Measurements from ENCODE around the gene JAM3.

The JAM3 gene

DNA sequence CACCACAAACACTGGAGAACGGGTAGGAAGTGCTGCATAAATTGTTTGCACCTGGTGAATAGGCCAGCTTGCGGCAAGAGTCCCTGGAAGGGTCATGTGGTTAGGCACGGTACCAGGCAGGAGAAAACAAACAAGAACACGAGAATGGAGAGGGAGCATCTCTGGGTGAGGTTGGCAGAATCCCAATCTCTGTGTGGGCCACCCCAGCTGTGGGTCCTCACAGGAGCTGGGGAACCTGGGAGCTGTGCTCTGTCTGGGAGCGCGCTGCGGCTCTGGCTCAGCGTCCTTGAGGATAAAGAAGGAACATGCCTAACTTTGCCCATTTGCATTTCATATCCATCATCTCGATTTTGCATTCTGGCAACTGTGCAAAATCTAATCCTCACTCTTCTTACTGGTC, 46.1 kb upstream of the JAM3 start:
- Histone ChIP-seq H3K14ac (ENCODE audit: low read length in 2 of 2) (no peak overlapping the region), H2BK12ac (ENCODE audit: low read length in 2 of 2) (no peak overlapping the region), H3K4me3 (ENCODE audit: insufficient read depth in 1 of 2, low read depth in 1 of 2, low read length in 2 of 2) (no peak overlapping the region), H3K27ac (ENCODE audit: low read length, poor library complexity, severe bottlenecking) (no peak overlapping the region), H3K4me1 (ENCODE audit: control insufficient read depth, insufficient read depth, low read depth, low read length) (peaks cover 2% of the 10 kb centered on the region), H3K36me3 (ENCODE audit: control insufficient read depth in 1 of 2, insufficient read depth in 2 of 2, low read depth in 1 of 2, low read length in 2 of 2) (no peaks in the 10 kb centered on the region), H3K18ac (ENCODE audit: low read depth in 1 of 2, low read length in 2 of 2) (no peak overlapping the region), H3K27me3 (ENCODE audit: control insufficient read depth in 1 of 2, insufficient read depth in 1 of 2, low read length in 2 of 2) (peaks cover 16 to 72% of the 10 kb centered on the region in 2 experiments), H4K8ac (ENCODE audit: low read length) (no peak overlapping the region), H3K4ac (ENCODE audit: low read depth in 1 of 2, low read length in 2 of 2) (no peak overlapping the region), H3K79me1 (replicated peaks; ENCODE audit: low read length, poor library complexity, severe bottlenecking) (no peaks in the 10 kb centered on the region), H2BK15ac (ENCODE audit: low read depth, poor library complexity, severe bottlenecking) (no peak overlapping the region), H2BK120ac (ENCODE audit: low read depth, low read length) (no peak overlapping the region), H4K91ac (ENCODE audit: low read length) (no peak overlapping the region), H2AFZ (ENCODE audit: low read depth, low read length) (no peak overlapping the region), H2AK5ac (ENCODE audit: low read length, severe bottlenecking) (no peak overlapping the region), H3K23ac (ENCODE audit: low read length in 2 of 2) (no peak overlapping the region), H3K9ac (ENCODE audit: low read length) (no peak overlapping the region), H3K9me3 (ENCODE audit: control insufficient read depth, low read length) (no peaks in the 10 kb centered on the region), H3K4me2 (ENCODE audit: low read length, poor library complexity, severe bottlenecking) (no peak overlapping the region), H2BK5ac (ENCODE audit: low read depth, low read length, poor library complexity, severe bottlenecking) (no peak overlapping the region)
- 82% methylated on average over 9 of the region's 9 CpGs for WGBS
- no peak for DNase-seq

DNA sequence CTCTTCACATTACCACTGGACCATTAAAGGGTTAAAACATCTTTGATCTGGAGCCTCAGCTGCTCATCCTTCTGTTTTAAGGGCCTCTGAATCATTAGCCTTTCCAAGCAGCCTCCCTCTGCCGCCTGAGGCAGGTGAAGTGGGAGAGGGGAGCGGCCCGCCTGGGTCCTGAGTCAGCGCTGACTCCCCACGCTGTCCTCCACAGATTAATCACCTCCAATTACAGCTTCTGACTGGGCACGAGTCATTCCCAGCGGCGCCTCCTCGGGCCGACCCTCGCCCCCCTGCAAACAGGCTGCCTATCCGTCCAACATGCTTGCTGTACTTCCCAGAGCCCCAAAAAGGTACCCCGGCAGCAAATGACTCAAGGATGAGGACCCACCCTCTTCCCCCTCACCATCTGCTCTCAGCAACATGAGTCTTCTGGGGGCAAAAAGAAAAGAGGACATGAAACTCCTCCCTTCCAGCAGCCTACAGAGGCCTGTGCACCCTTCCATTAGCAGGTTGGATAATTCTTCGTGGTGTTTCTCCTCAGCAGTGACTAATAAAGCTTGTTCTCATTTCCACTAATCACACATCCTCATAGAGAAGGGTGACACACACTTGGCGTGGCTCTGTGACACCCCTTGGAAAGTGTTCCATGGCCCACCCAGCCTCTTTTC, 44.3 kb upstream of the JAM3 start:
- no peak overlapping the region for H2BK120ac ChIP-seq (ENCODE audit: low read depth, low read length)
- H2BK15ac ChIP-seq (ENCODE audit: low read depth, poor library complexity, severe bottlenecking): no peak overlapping the region
- H4K8ac ChIP-seq (ENCODE audit: low read length): no peak overlapping the region
- H3K23ac ChIP-seq (ENCODE audit: low read length in 2 of 2): no peak overlapping the region
- H2AK5ac ChIP-seq (ENCODE audit: low read length, severe bottlenecking): no peak overlapping the region
- DNase-seq: no peak
- H2AFZ ChIP-seq (ENCODE audit: low read depth, low read length): no peak overlapping the region
- peaks cover 2% of the 10 kb centered on the region for H3K4me1 ChIP-seq (ENCODE audit: control insufficient read depth, insufficient read depth, low read depth, low read length)
- no peak overlapping the region for H3K4ac ChIP-seq (ENCODE audit: low read depth in 1 of 2, low read length in 2 of 2)
- no peaks in the 10 kb centered on the region for H3K9me3 ChIP-seq (ENCODE audit: control insufficient read depth, low read length)
- no peaks in the 10 kb centered on the region for H3K79me1 ChIP-seq (replicated peaks; ENCODE audit: low read length, poor library complexity, severe bottlenecking)
- H3K27me3 ChIP-seq (ENCODE audit: control insufficient read depth in 1 of 2, insufficient read depth in 1 of 2, low read length in 2 of 2): peaks cover 28 to 73% of the 10 kb centered on the region in 2 experiments
- no peak overlapping the region for H2BK12ac ChIP-seq (ENCODE audit: low read length in 2 of 2)
- H3K36me3 ChIP-seq (ENCODE audit: control insufficient read depth in 1 of 2, insufficient read depth in 2 of 2, low read depth in 1 of 2, low read length in 2 of 2): no peaks in the 10 kb centered on the region
- no peak overlapping the region for H3K27ac ChIP-seq (ENCODE audit: low read length, poor library complexity, severe bottlenecking)
- H3K4me3 ChIP-seq (ENCODE audit: insufficient read depth in 1 of 2, low read depth in 1 of 2, low read length in 2 of 2): no peak overlapping the region
- WGBS: 31% methylated on average over 15 of the region's 15 CpGs
- no peak overlapping the region for H3K9ac ChIP-seq (ENCODE audit: low read length)
- H2BK5ac ChIP-seq (ENCODE audit: low read depth, low read length, poor library complexity, severe bottlenecking): no peak overlapping the region
- no peak overlapping the region for H3K4me2 ChIP-seq (ENCODE audit: low read length, poor library complexity, severe bottlenecking)
- H3K14ac ChIP-seq (ENCODE audit: low read length in 2 of 2): no peak overlapping the region
- no peak overlapping the region for H3K18ac ChIP-seq (ENCODE audit: low read depth in 1 of 2, low read length in 2 of 2)
- no peak overlapping the region for H4K91ac ChIP-seq (ENCODE audit: low read length)

DNA sequence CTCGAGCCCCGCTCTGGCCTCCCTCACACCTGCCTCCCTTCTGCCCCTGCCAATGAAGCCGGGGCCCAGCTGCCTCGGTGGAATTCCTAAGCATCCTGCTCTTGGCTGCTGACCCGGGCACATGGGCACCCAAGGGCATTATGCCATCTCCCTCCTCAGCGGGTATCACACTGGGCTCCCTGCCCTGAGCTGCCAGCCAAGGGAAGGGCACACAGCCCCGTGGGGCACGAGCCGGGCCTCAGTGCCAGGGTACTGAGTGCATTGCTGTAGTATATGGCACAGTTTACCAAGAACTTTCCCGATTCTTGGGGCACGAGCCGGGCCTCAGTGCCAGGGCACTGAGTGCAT, 43.8 kb upstream of the JAM3 start:
- Histone ChIP-seq H3K18ac (ENCODE audit: low read depth in 1 of 2, low read length in 2 of 2) (no peak overlapping the region), H3K14ac (ENCODE audit: low read length in 2 of 2) (no peak overlapping the region), H3K27me3 (ENCODE audit: control insufficient read depth in 1 of 2, insufficient read depth in 1 of 2, low read length in 2 of 2) (peaks cover 28 to 73% of the 10 kb centered on the region in 2 experiments), H2BK12ac (ENCODE audit: low read length in 2 of 2) (no peak overlapping the region), H3K4me3 (ENCODE audit: insufficient read depth in 1 of 2, low read depth in 1 of 2, low read length in 2 of 2) (no peak overlapping the region), H3K27ac (ENCODE audit: low read length, poor library complexity, severe bottlenecking) (no peak overlapping the region), H3K9ac (ENCODE audit: low read length) (no peak overlapping the region), H3K4me2 (ENCODE audit: low read length, poor library complexity, severe bottlenecking) (no peak overlapping the region), H4K91ac (ENCODE audit: low read length) (no peak overlapping the region), H3K9me3 (ENCODE audit: control insufficient read depth, low read length) (no peaks in the 10 kb centered on the region), H3K23ac (ENCODE audit: low read length in 2 of 2) (no peak overlapping the region), H2BK5ac (ENCODE audit: low read depth, low read length, poor library complexity, severe bottlenecking) (no peak overlapping the region), H4K8ac (ENCODE audit: low read length) (no peak overlapping the region), H2AFZ (ENCODE audit: low read depth, low read length) (no peak overlapping the region), H3K4me1 (ENCODE audit: control insufficient read depth, insufficient read depth, low read depth, low read length) (peaks cover 2% of the 10 kb centered on the region), H2BK120ac (ENCODE audit: low read depth, low read length) (no peak overlapping the region), H3K79me1 (replicated peaks; ENCODE audit: low read length, poor library complexity, severe bottlenecking) (no peaks in the 10 kb centered on the region), H2BK15ac (ENCODE audit: low read depth, poor library complexity, severe bottlenecking) (no peak overlapping the region), H2AK5ac (ENCODE audit: low read length, severe bottlenecking) (no peak overlapping the region), H3K36me3 (ENCODE audit: control insufficient read depth in 1 of 2, insufficient read depth in 2 of 2, low read depth in 1 of 2, low read length in 2 of 2) (no peaks in the 10 kb centered on the region), H3K4ac (ENCODE audit: low read depth in 1 of 2, low read length in 2 of 2) (no peak overlapping the region)
- no peak for DNase-seq
- WGBS: 93% methylated on average over 12 of the region's 12 CpGs

DNA sequence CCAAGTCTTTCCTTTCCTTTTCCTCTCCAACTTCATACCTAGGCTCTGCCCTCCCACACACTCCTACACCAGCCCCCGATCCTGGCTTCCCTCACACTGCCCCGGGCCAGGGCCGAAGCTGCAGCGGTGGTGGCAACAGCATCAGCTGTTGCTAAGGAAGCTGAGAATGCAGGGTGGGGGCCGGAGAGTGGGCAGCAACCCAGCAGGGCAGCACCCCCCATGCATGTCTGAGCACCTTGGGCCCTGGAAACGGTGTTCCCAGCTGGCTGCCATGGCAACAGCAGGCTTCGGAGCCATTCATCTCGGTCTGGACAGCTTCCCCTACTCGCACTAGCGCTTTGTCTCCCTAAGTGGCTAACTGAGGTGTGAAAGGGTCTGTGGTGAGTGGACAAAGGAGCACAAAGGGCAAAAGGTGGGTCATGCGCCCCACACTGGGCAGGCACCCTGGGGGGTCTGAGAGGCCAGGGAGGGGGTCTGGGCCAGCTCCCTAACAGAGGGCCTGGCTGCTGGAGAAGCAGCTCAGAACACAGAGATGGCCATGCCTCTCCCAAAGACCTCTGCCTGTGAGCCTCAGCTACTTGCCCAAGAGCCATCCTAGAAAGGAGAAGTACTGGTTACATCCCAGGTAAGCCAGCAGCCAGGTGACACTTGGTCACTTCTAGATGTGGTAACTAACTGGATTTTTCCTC, 42.1 kb upstream of the JAM3 start:
- Histone ChIP-seq H3K4ac (ENCODE audit: low read depth in 1 of 2, low read length in 2 of 2) (no peak overlapping the region), H3K36me3 (ENCODE audit: control insufficient read depth in 1 of 2, insufficient read depth in 2 of 2, low read depth in 1 of 2, low read length in 2 of 2) (no peaks in the 10 kb centered on the region), H3K4me1 (ENCODE audit: control insufficient read depth, insufficient read depth, low read depth, low read length) (peaks cover 2% of the 10 kb centered on the region), H3K27ac (ENCODE audit: low read length, poor library complexity, severe bottlenecking) (no peak overlapping the region), H2AFZ (ENCODE audit: low read depth, low read length) (no peak overlapping the region), H2BK15ac (ENCODE audit: low read depth, poor library complexity, severe bottlenecking) (no peak overlapping the region), H2BK5ac (ENCODE audit: low read depth, low read length, poor library complexity, severe bottlenecking) (no peak overlapping the region), H3K18ac (ENCODE audit: low read depth in 1 of 2, low read length in 2 of 2) (no peak overlapping the region), H3K23ac (ENCODE audit: low read length in 2 of 2) (no peak overlapping the region), H3K9ac (ENCODE audit: low read length) (no peak overlapping the region), H3K9me3 (ENCODE audit: control insufficient read depth, low read length) (no peaks in the 10 kb centered on the region), H3K14ac (ENCODE audit: low read length in 2 of 2) (no peak overlapping the region), H3K27me3 (ENCODE audit: control insufficient read depth in 1 of 2, insufficient read depth in 1 of 2, low read length in 2 of 2) (peaks cover 32 to 73% of the 10 kb centered on the region in 2 experiments), H3K4me2 (ENCODE audit: low read length, poor library complexity, severe bottlenecking) (no peak overlapping the region), H2AK5ac (ENCODE audit: low read length, severe bottlenecking) (no peak overlapping the region), H3K79me1 (replicated peaks; ENCODE audit: low read length, poor library complexity, severe bottlenecking) (no peaks in the 10 kb centered on the region), H4K8ac (ENCODE audit: low read length) (no peak overlapping the region), H3K4me3 (ENCODE audit: insufficient read depth in 1 of 2, low read depth in 1 of 2, low read length in 2 of 2) (no peak overlapping the region), H2BK120ac (ENCODE audit: low read depth, low read length) (no peak overlapping the region), H4K91ac (ENCODE audit: low read length) (no peak overlapping the region), H2BK12ac (ENCODE audit: low read length in 2 of 2) (no peak overlapping the region)
- no peak for DNase-seq
- 23% methylated on average over 11 of the region's 11 CpGs for WGBS
